Bronchial epithelial cell (primary cell): ENCODE measurements around the gene ACAA2. TPM values are rescaled to one million over a fixed set of nuclear protein-coding genes. Genes with fewer than 3 reads are reported as not detected.

ENCODE experiments used
- DNase-seq: peaks from one replicate; pipeline ENCODE4 v3.0.0-alpha.2; 2010; ENCODE audit warnings: low read depth
- FAIRE-seq: peaks from 2 replicates; lab custom pipeline; 2011; peaks lifted over from hg19 to GRCh38; lab: Jason Lieb, UNC
- H3K27me3 ChIP-seq: 2 replicates; pipeline ENCODE4 v1.5.1; 2011; ENCODE audit warnings: low read length; ENCODE audit not compliant: control insufficient read depth, insufficient read depth
- H3K36me3 ChIP-seq: 2 replicates; pipeline ENCODE4 v1.5.1; 2011; ENCODE audit warnings: low read length; ENCODE audit not compliant: control insufficient read depth, insufficient read depth
- H3K4me3 ChIP-seq: 2 replicates; pipeline ENCODE4 v1.5.1; 2011; ENCODE audit warnings: mild to moderate bottlenecking, low read depth, low read length, control low read depth
- total RNA-seq: library from RNA; depleted of rRNA; stranded (reverse); fragments of >200 nt; gene quantifications from 2 replicates; pipeline ENCODE4 v1.2.1, GENCODE V29; 2014
- TF ChIP-seq, protein P1 (sequence below): IDR thresholded peaks from 2 replicates; pipeline ENCODE4 v1.5.1; 2011; ENCODE audit warnings: mild to moderate bottlenecking, moderate library complexity, low read length, control low read depth, inconsistent platforms; ENCODE audit not compliant: insufficient read depth, severe bottlenecking

ACAA2 gene
- total RNA-seq, 1 donor from 2014 or later, result 10.3 TPM

DNA sequence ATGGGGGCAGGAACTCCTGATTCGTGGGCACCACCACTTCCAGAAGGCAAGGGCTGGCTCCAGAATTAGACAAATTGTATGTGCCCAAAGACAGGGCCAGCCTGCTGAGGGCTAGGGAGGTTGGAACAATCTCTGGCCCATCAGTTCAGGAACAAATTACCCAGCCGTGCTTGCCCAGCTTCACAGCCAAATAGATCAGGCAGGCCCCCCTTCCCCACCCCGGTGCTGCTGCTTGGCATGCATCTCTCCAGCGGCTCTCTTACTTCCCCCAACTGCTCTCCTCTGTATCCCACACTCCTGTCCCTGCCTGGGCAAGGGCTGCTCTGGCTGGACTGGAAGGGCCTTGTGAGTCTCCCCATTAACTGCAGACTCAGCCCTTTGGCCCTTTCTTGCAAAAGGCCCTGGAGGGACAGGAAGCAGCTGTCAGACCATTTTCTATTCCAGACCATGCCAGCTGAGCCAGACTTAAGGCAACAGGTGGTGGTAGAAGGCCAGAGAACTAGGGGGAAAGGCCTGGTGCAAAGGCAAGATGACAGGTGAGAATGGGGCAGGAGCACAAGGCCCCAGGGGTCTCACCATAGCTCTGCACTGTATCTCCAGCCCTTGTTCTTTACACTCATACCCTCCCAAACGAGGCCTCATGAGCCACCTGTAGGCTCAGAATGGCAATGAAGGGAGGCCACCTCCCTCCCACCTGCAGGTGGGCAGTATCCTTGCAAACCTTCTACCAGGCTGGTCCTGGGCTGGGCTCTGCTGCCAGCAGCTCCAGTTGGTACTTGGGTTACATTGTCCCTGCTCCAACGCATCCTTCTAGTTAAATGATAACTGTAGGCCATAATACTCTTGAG, 30.7 kb upstream of the ACAA2 start:
- DNase-seq (no peak), FAIRE-seq (peak; percentile 43)
- TF ChIP-seq, protein P1, sequence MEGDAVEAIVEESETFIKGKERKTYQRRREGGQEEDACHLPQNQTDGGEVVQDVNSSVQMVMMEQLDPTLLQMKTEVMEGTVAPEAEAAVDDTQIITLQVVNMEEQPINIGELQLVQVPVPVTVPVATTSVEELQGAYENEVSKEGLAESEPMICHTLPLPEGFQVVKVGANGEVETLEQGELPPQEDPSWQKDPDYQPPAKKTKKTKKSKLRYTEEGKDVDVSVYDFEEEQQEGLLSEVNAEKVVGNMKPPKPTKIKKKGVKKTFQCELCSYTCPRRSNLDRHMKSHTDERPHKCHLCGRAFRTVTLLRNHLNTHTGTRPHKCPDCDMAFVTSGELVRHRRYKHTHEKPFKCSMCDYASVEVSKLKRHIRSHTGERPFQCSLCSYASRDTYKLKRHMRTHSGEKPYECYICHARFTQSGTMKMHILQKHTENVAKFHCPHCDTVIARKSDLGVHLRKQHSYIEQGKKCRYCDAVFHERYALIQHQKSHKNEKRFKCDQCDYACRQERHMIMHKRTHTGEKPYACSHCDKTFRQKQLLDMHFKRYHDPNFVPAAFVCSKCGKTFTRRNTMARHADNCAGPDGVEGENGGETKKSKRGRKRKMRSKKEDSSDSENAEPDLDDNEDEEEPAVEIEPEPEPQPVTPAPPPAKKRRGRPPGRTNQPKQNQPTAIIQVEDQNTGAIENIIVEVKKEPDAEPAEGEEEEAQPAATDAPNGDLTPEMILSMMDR, result no peak
- H3K4me3 ChIP-seq, result no peak overlapping the region
- H3K36me3 ChIP-seq, result peaks cover 1% of the 10 kb centered on the region
- no peaks in the 10 kb centered on the region for H3K27me3 ChIP-seq

DNA sequence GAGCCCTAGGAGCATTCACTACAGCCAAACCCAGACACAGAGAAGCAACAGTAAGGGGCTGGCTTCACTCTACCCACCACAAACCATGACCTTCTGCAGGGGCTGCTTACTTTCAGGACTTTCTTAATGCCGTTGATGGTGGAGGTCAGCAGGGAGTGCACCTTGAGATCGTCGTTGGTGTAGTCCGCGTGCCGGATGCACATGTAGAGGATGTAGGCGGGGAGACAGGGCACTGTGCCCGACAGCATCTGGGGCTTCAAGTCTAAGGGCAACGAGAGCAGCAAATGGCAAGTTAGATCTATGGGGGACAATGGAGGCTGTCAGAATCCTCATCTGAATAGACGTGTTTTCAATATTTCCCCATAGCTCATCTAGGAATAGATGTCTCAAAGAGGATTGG, 29.8 kb upstream of the ACAA2 start:
- Histone ChIP-seq H3K36me3 (peaks cover 1% of the 10 kb centered on the region), H3K27me3 (no peaks in the 10 kb centered on the region), H3K4me3 (no peak overlapping the region)
- no peak for DNase-seq
- TF ChIP-seq, protein P1, result no peak
- peak; percentile 50 for FAIRE-seq

GRCh38 chr18:49842656-49843055, 29.3 kb upstream of the ACAA2 start:
- H3K36me3 ChIP-seq, result peaks cover 1% of the 10 kb centered on the region
- no peak overlapping the region for H3K4me3 ChIP-seq
- TF ChIP-seq, protein P1, result no peak
- DNase-seq (no peak), FAIRE-seq (no peak)
- H3K27me3 ChIP-seq, result no peaks in the 10 kb centered on the region

GRCh38 chr18:49841236-49842217, 28.2 kb upstream of the ACAA2 start:
- Histone ChIP-seq H3K4me3 (no peak overlapping the region), H3K27me3 (no peaks in the 10 kb centered on the region), H3K36me3 (no peaks in the 10 kb centered on the region)
- TF ChIP-seq, protein P1, result no peak
- DNase-seq, result no peak
- FAIRE-seq, result no peak

GRCh38 chr18:49839012-49839411, 25.7 kb upstream of the ACAA2 start:
- TF ChIP-seq, protein P1, result no peak
- FAIRE-seq, result peak; percentile 97
- DNase-seq, result peak; percentile 99
- Histone ChIP-seq H3K36me3 (no peaks in the 10 kb centered on the region), H3K27me3 (no peaks in the 10 kb centered on the region), H3K4me3 (no peak overlapping the region)
